Large intestine (tissue), 3 donors: ENCODE data around the gene CD81. TPM values are rescaled to one million over a fixed set of nuclear protein-coding genes. Genes with fewer than 3 reads are reported as not detected.

Source experiments
- DNase-seq, 2 donors: peaks; one replicate each; pipeline versions ENCODE4 v3.0.0 to v3.0.0-alpha.2; 2013
- H3K27ac ChIP-seq: one replicate; pipeline ENCODE4 v1.5.1; 2013; ENCODE audit warnings: low read length
- H3K27me3 ChIP-seq: 2 replicates; pipeline ENCODE4 v1.6.1; 2013; ENCODE audit warnings: low read length; ENCODE audit not compliant: control insufficient read depth, insufficient read depth
- H3K36me3 ChIP-seq: 2 replicates; pipeline ENCODE4 v1.6.1; 2013; ENCODE audit warnings: low read length; ENCODE audit not compliant: control insufficient read depth, insufficient read depth
- H3K4me1 ChIP-seq: one replicate; pipeline ENCODE4 v1.6.1; 2013; ENCODE audit warnings: low read length; ENCODE audit not compliant: control insufficient read depth, insufficient read depth
- H3K4me3 ChIP-seq: one replicate; pipeline ENCODE4 v1.5.1; 2013; ENCODE audit warnings: low read length
- H3K9me3 ChIP-seq: one replicate; pipeline ENCODE4 v1.6.1; 2013; ENCODE audit warnings: mild to moderate bottlenecking, low read depth, low read length, moderate library complexity; ENCODE audit not compliant: control insufficient read depth
- WGBS: methylation state at CpG from one replicate; pipeline ENCODE4 v1.1.5; 2013; ENCODE audit warnings: low lambda C conversion rate; ENCODE audit not compliant: insufficient coverage; 5-methylcytosine and 5-hydroxymethylcytosine counted together
- polyA plus RNA-seq: library from polyadenylated mRNA; unstranded; fragments of 120-200 nt; gene quantifications from one replicate; pipeline ENCODE4 v1.2.1, GENCODE V29; 2013

Gene CD81
- polyA plus RNA-seq, 1 donor = 292 TPM

DNA sequence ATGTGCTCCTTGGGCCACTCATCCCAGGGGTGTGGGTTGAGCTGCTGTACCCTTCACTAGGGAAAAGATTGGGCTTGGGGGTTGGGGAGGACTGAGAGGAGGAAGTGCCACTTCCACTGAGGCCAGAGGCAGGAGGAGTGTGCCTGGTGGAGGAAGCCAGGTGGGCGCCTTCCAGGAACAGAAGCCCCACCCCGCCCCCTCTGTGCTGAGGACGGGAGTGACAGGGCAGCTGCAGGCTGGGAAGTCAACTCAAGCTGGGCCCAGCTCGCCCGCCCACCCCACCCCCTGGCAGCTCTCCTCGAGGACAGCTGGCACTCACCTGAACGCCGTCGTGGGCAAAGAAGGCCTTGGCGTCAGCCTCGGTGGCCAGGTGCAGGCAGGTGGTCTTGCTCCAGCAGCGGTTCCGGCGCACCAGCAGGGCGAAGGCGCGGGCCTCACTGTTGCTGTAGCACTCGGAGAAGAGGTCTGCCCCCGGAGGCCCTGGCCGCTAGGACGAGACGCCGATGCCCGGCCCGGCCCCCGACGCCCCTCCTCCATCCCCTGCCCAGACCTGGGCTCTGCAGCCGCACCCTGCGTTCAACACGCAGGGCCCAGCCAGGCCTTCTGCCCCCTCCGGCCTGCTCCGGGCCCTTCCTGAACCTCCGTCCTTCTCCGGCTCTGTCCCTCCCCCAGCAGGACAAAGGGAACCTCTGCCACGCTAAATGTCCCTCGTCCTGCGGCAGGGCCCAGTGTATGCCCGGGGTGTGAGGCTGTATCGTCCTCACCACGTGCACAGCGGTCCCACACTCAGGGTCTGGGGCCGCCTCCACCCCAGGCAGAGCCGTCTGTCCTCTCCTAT lies 36.9 kb downstream of the CD81 start:
- no peak overlapping the region for H3K4me3 ChIP-seq
- H3K4me1 ChIP-seq = no peaks in the 10 kb centered on the region
- no peaks in the 10 kb centered on the region for H3K36me3 ChIP-seq
- peaks cover 21% of the 10 kb centered on the region for H3K27me3 ChIP-seq
- no peaks in the 10 kb centered on the region for H3K9me3 ChIP-seq
- no peak for DNase-seq
- no peak overlapping the region for H3K27ac ChIP-seq
- WGBS = no CpG with 5 or more reads among the region's 43 CpGs

GRCh38 chr11:2414616-2415015 lies 37.5 kb downstream of the CD81 start:
- Histone ChIP-seq H3K36me3 (no peaks in the 10 kb centered on the region), H3K27ac (no peak overlapping the region), H3K4me3 (no peak overlapping the region), H3K4me1 (no peaks in the 10 kb centered on the region), H3K9me3 (no peaks in the 10 kb centered on the region), H3K27me3 (peaks cover 15% of the 10 kb centered on the region)
- no CpG with 5 or more reads among the region's 35 CpGs for WGBS
- no peak for DNase-seq

- Histone ChIP-seq H3K9me3 (no peaks in the 10 kb centered on the region), H3K4me1 (no peaks in the 10 kb centered on the region), H3K27me3 (peaks cover 9% of the 10 kb centered on the region), H3K4me3 (no peak overlapping the region), H3K36me3 (no peaks in the 10 kb centered on the region), H3K27ac (no peak overlapping the region)
- WGBS = no CpG with 5 or more reads among the region's 28 CpGs
- no peak for DNase-seq
These were observed 38.1 kb downstream of the CD81 start for GRCh38 chr11:2415171-2415570.

- no peak overlapping the region for H3K27ac ChIP-seq
- no peaks in the 10 kb centered on the region for H3K36me3 ChIP-seq
- DNase-seq = no peak
- H3K9me3 ChIP-seq = no peaks in the 10 kb centered on the region
- H3K4me3 ChIP-seq = no peak overlapping the region
- peaks cover 3% of the 10 kb centered on the region for H3K27me3 ChIP-seq
- peaks cover 6% of the 10 kb centered on the region for H3K4me1 ChIP-seq
- WGBS = no CpG with 5 or more reads among the region's 34 CpGs
These were observed 38.7 kb downstream of the CD81 start for GRCh38 chr11:2415601-2416380.

- WGBS = no CpG with 5 or more reads among the region's 18 CpGs
- Histone ChIP-seq H3K4me3 (no peak overlapping the region), H3K36me3 (no peaks in the 10 kb centered on the region), H3K4me1 (peaks cover 7% of the 10 kb centered on the region), H3K27me3 (no peaks in the 10 kb centered on the region), H3K27ac (no peak overlapping the region), H3K9me3 (no peaks in the 10 kb centered on the region)
- no peak for DNase-seq
These were observed 39.7 kb downstream of the CD81 start for GRCh38 chr11:2416765-2417164.

GRCh38 chr11:2417856-2418692 lies 41.0 kb downstream of the CD81 start:
- H3K36me3 ChIP-seq = no peaks in the 10 kb centered on the region
- no CpG with 5 or more reads among the region's 30 CpGs for WGBS
- no peak overlapping the region for H3K27ac ChIP-seq
- no peaks in the 10 kb centered on the region for H3K27me3 ChIP-seq
- H3K9me3 ChIP-seq = no peaks in the 10 kb centered on the region
- no peak for DNase-seq
- peaks cover 7% of the 10 kb centered on the region for H3K4me1 ChIP-seq
- no peak overlapping the region for H3K4me3 ChIP-seq

DNA sequence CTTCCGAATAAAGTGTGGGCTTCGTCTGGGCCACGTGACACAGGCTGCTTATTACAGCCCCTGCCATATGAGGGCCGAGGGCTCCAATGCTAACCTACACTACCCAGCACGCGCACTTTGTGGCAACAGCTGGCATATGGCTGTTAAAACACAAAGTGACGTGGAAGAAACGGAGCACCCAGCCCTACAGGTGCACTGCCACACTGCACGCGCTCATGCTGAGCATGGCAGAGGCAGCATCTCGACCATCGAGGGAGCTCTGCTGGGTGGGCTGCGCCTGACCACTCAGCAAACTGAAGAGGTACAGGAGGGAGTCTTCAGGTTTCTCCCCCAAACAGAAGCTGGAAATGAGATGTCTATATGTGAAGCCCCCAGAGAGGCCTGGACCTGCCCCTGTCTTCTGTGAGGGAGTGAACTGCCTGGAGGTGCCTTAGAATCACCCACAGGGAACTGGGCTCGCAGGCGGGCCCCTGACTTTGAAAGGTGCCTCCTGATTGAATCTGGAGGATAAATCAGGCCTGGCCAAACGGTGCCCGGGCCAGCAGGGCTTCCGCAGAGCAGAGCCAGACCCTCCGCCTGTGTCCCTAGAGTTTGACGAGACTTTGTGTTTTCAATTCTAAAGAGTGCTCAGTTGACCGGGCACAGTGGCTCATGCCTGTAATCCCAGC lies 41.7 kb downstream of the CD81 start:
- no CpG with 5 or more reads among the region's 21 CpGs for WGBS
- Histone ChIP-seq H3K4me3 (no peak overlapping the region), H3K27me3 (no peaks in the 10 kb centered on the region)

DNA sequence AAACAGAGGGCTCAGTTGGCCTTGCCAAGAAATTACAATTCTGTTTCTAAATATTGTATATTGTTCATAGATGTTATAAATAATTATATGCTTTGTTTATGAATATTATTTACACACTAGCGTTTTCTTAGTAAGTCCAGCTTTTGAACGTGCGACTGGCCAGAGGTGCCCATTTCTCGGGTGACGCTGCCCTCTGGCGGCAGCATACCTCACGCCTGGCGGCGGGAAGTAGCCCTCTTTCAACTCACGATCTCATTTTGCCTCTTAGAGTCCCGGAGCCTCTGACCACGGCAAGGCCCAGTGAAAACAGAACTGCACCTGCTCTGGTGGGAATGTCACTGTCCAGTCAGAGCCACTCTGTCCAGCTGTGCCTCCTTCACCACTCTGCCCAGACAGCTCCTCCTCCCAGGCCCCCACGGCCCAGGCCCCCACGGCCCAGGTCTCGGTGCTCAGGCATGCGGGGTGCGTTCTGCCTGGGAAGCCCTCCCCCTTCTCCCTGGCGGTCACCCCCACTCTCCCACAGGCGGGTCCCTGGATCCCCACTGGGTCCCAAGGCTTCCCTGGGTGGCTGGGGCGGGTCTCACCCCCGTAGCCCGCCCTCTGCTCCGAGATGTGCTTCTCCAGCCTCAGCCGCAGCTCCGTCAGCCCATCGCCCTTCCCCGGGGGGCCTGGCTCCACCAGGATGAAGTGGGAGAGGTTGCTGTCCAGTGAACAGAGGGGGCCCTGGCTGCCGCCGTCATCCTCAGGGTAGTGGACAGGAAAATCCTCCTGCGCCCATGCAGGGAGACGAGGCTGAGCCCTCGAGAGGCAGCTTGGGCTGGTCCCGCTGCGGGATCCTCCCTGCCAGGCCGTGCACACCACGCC lies 42.8 kb downstream of the CD81 start:
- H3K4me1 ChIP-seq = peaks cover 7% of the 10 kb centered on the region
- no CpG with 5 or more reads among the region's 36 CpGs for WGBS
- no peaks in the 10 kb centered on the region for H3K36me3 ChIP-seq
- no peak overlapping the region for H3K4me3 ChIP-seq
- DNase-seq = peak in 1 of 2 donors; percentile 63
- no peaks in the 10 kb centered on the region for H3K27me3 ChIP-seq
- peaks cover 3% of the 10 kb centered on the region for H3K9me3 ChIP-seq
- H3K27ac ChIP-seq = no peak overlapping the region

More for the DNA sequence above, 41.7 kb downstream of the CD81 start:
- no peaks in the 10 kb centered on the region for H3K36me3 ChIP-seq
- DNase-seq = no peak
- no peaks in the 10 kb centered on the region for H3K9me3 ChIP-seq
- H3K27ac ChIP-seq = no peak overlapping the region
- peaks cover 7% of the 10 kb centered on the region for H3K4me1 ChIP-seq

GRCh38 chr11:2420502-2421225 lies 43.6 kb downstream of the CD81 start:
- Histone ChIP-seq H3K27ac (no peak overlapping the region), H3K9me3 (peaks cover 3% of the 10 kb centered on the region), H3K4me3 (no peak overlapping the region), H3K36me3 (no peaks in the 10 kb centered on the region), H3K4me1 (peaks cover 7% of the 10 kb centered on the region), H3K27me3 (no peaks in the 10 kb centered on the region)
- DNase-seq = peak; percentile 63 to 68
- WGBS = no CpG with 5 or more reads among the region's 44 CpGs
